ENCODE measurements around the gene MBNL1.

The MBNL1 gene

DNA sequence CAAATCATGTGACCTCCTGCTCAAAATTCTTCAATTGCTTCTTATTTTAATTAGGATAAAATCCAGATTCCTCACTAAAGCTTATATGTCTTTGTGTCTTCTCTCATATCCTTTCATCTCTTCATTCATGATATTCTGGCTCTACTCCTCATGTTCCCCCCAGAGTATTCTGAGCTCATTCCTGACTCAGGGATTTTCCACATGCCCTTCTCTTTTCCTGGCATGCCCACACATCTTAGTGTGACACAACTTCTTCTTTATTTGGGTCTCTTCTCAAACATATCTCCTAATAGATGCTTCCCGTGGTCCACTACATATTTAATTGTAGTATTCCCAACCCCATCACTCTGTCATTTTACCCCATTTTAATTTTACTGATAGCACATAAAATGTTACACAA lies 15.2 kb upstream of the MBNL1 start:
- no peak for DNase-seq

GRCh38 chr3:152254041-152254440 lies 14.7 kb upstream of the MBNL1 start:
- no peak for DNase-seq

DNA sequence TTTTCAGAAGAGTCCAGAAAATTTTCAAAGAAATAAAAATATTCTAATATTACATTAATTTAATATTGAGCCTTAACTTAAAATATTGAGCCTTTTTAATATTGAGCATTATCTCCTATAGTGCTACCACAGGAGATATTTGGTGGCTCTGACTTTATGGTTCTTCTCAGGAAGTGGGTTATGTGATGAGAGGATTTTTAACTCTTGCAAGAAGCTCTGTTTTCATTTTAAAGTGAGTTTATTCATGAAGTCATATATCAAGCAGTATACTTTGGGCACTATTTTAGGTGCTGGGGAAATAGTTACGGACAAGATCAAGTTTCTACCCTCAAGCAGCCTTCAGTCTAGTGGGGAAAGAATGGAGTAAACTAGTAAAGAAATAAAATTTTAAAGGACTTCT lies 13.4 kb upstream of the MBNL1 start:
- DNase-seq, result no peak

DNA sequence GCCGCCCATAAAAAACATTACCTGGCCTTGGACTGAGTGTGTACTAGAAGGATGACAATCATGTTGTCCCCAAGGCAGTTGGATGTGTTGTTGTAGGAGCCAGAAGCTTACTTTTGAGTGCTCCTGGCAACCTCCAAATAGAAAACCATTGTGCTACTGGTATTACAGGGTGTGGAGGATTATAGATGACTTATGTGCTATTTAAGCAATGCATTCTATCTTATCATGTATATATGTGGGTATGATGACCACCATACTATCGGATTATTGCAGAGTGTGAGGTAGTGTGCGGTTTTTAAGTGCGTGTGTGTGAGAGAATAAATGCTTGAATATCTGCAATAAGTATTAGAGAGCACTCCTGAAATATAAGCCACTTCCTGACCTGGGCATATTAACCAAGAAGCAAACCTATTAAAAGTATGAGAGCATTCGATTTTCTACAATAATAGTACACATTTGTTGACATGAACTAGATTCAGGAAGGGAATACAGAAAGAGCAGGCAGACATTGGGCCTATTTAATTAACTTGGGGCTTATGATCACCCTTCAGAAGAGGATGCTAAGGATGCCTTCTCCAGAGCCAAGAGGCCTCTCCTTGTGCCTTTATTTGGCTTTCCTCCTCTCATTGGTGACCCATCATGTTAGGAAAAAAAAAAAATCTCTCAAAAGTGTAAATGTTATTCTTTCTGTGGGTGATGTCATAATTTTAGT lies 11.7 kb upstream of the MBNL1 start:
- DNase-seq, result no peak

DNA sequence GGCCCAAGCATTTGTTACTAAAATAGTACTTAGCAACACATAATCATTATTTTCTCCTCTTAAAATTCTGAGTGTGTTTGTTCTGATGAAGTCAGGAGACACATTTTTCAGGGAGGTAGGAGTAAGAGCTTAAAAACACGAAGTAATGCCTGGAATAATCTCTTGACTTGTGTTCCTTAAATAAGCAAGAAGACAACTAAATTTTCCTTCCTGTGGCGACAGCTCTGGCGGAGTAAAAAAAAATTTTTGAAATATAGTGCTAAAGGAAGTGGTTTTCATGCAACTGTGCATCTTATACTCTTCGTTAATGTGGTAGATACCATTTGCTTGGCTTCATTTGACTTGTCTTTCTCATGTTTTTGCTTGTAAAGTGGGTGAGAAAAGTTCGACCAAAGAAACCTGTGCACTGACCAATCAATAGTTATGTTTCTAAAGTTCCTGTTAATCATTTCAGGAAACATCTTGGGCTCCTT lies 11.1 kb upstream of the MBNL1 start:
- DNase-seq, result no peak

DNA sequence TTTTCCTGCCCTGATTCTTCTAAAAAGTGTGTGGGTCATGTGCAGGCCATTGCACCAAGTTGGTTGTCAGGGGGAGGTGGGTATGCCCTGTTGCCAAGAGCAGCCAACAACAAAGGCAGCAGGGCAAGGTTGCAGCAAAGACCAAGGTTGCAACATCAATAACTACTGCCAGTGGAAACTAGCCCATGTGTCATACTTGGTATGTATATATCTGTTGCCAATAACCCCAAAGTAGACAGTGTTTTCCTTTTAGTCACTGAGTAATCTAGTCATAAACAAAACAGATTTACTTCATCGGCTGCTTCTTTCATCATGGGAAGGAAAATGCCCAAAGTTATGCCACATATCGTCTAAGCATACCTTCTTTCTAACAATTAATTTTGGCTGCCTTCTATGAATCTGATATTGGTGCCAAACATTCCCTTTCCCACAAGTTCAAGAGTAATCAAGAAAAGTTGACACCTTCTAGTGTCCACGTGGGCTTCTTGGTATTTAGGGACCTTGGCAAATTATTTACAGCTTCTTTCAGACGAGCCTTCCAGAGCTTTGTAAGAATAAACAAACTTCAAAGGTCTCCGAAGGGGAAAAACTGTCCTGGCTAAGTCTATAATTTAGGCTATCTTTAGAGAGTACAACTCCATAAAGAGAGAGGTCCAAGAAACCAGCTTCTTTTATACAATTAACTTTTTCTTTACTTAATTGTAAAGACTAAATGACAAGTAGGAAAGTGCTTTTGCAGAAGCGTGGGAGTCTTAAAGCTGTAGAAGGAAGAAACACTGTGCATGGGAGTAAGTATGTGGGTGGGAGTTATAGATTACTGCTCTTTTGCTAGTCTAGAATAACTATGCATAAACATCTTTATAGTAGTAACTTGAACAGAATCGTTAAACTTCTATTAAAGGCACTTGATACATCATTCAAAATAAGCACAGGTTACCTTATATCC lies 10.0 kb upstream of the MBNL1 start:
- no peak for DNase-seq

- DNase-seq, result no peak
These were observed 9.3 kb upstream of the MBNL1 start for GRCh38 chr3:152259468-152259867.

DNA sequence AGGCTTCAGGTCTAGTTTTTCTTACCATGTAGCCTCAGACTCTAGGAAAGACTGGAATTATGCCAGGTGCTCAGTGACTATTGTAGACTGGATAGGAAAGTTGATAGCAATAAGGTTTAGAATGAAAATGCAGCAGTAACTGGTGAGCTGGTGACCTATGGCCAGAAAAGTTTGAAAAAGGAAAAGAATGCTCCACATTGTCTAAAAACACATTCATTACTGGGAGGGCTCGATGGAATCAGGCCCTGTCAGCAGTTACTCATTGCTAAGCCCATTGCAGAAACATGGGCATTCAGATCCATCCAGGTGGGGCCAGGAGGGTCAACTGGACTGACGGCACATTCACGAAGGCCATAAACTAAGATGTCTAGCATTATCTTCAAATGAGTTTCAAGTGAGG lies 8.7 kb upstream of the MBNL1 start:
- DNase-seq, result no peak

DNA sequence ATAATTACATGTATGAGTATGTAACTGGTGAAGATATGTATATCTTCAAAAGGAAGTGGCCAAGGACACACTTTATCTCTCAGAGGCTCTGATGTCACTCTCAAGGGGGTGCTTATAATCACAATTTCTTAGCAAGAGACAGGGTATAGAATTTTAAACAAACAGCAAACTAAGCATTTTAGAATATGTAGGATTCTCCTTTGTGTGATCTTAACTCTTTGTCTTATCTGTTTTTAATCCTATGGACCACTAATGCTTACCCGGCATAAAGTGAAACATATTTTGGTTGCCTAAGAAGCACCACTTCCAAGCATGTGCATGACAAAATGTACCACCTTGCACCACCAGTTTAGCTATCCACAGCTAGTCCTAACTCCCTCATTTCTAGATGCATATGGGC lies 8.2 kb upstream of the MBNL1 start:
- no peak for DNase-seq

GRCh38 chr3:152261329-152261728 lies 7.4 kb upstream of the MBNL1 start:
- no peak for DNase-seq

DNA sequence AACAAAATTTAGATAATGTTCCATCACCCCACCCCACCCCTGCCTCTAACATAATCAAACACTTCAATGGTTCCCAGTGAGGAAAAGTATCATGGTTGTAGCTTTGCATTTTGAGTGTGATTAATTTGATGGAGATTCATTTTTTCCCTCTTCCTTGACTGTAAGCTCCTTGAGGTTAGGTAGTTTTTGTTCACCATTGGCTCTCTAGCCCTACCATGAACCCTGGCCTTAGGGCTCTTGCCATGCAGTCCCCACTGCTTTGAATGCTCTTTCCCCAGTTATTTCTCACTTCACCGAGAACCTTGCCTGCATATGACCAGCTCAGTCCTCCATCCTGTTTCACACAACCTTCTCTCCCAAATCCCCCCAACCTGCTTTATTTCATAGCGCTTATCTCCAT lies 5.0 kb upstream of the MBNL1 start:
- no peak for DNase-seq

- DNase-seq, result no peak
These were observed 4.4 kb upstream of the MBNL1 start for GRCh38 chr3:152264378-152264777.

- DNase-seq, result peak; percentile 37
These were observed 2.3 kb upstream of the MBNL1 start for GRCh38 chr3:152266221-152266995.

GRCh38 chr3:152267831-152268554 lies 736 bp upstream of the MBNL1 start:
- DNase-seq, result peak; percentile 92

DNA sequence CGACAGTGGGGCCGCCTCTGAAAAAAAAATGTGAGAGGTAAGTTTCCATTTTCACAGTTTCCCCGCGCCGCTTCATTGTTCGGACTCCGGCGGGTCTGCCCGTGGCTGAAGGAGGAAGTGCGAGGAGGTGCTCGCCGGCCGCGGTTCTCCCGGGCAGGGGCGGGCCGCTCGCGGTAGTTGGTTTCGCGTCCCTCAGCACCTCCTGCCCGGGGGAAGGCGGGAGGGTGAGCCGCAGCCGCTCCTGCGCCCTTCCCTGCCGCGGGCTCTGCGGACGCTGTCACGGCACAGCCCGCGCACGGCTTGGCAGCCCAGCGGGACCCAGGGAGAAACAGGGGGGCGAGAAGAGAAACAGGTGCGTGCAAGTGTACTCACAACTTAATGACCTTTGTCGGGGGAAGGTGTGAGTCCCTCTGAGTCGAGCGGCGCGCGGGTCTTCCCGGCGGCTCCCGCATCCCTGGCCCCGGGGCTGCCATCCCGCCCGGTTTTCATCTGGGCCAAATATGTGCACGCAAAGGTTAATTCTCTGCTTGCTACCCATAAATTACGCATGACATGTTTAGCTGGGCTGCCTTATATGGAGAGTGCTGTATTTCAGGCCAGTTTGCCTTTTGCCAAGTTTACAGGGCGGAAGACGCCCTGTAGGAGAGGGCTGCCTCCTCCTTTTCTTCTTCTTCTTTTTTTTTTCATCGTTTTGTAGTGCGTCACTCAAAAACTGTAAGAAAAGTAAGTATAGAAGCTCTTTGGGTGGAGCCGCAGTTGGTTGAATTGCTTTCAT lies 514 bp downstream of the MBNL1 start:
- peak; percentile 94 for DNase-seq

DNA sequence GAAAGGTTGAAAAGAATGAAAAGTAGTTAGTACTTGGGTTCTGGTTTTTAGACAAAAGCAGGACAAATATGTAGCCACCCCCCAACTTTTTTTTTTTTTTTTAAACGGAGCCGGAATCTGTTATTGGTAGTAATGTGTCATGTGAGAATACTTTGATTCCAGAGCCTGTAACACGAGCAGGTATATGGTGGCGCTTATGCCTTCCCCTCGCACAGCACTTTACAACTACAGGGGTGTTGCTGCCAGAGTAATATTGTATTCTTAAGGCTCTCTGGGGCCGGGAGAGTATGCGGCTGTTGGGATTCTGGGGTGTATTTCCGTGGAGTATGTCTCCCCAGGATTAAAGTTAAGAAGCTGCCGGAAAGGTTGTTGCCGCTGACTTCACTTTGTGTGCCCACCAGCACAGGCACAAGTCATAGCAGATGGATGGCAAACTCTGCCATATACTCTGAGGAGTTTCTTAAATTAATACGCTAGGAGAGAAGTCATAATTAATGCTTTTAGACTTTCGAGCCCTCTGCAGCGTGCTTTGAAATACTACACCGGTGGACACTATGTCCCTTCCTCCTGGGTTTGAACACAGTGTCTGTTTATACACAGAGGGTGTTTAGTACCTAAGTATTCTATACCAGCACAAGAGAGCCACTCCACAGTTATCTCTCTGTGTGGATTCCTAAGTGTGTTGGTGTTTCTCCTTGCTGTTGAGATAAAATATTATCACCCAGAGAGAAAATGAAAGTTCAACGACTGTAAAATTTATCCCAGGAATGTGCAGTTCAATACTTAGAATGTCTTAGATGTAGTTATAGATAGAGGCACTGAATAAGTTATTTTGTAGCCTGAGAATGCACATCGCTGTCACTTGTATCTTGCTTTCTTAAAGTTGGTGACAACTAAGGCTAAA lies 1.4 kb downstream of the MBNL1 start:
- no peak for DNase-seq

- no peak for DNase-seq
These were observed 2.2 kb downstream of the MBNL1 start for GRCh38 chr3:152270937-152271336.

- DNase-seq, result no peak
These were observed 2.9 kb downstream of the MBNL1 start for GRCh38 chr3:152271501-152272236.

DNA sequence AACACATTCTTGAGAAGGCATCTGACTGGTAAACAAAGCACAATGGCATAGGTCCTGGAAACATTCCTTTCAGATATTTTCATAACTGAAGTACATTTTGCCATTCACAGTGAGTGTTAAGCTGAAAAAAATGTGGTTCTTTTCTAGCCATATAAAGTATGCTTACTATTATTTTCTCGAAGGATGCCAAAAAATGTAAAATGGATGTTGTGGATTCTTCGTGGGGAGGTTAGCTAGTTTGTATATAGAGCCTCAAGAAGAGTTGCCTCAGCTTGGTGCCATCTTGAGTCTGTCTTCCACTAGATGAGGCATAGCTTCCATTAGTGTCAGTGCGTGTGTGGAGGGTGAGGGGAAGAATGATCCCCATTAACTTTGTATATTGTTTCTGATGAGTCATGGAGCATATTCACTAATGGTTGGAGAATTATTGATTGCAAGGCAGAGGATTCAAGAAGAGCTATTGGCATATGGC lies 4.1 kb downstream of the MBNL1 start:
- DNase-seq, result peak; percentile 59

DNA sequence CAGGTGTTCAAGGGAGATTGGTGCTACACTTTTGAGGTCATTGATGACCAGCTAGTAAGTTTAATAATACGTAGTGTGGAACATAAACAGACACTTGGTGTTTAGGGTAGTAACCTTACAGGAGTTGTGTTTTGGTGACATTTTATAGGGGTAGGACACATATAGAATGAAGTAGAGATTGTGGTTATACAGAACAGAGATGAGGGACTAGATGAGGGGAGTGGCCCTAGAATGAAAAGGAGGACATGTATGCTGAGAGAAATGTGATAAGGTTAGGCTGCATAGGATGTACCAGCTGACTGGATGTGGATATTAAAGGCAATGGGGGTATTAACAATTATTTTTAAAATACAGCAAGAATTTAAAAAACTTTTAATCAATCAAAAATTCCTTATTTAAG lies 8.0 kb downstream of the MBNL1 start:
- DNase-seq, result no peak
